ENCODE results near the gene INS.

The INS gene

DNA sequence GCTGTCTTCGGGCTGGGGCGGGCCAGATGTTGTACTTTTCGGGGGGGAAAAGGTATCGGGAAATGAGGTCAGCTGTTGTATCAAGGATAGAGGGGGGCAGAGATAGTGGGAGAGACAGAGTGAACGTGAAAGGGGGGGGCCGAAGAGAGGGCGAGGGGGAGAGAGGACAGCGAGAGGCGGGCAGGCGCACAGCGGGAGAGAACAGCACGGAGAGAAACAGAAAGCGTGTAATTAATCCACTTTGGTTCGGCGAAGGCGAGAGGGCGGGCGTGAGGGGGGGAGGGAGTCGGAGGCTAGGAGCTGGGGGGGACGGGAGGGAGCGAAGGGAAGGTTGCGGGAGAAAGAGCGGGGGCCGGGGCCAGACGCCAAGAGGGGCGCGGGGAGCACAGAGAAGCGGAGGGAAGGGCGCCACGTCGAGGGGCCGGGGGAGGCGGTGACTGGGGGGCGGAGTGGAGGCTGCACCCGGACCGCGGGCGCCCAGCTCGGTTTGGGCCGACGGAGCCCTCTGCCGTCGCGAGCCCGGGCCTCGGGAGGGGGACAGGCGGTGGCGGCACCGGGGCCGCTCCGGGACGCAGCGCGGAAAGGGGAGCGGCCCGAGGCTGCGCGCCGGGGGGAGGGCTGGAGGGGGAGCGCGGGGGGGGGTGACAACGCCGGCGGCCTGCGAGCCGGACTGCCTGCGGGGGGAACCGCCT is 22.4 kb downstream of the INS start:
- ATAC-seq (no peak), DNase-seq (ENCODE audit: low spot score in 2 of 2) (no peak)
- peak overlapping the region; percentile 69 for H3K4me3 Mint-ChIP-seq
- H3K4me1 Mint-ChIP-seq, result peaks cover 39% of the 10 kb centered on the region
- peaks cover 38% of the 10 kb centered on the region for H3K36me3 Mint-ChIP-seq
- H3K27ac Mint-ChIP-seq, result peak overlapping the region; percentile 48
- no peaks in the 10 kb centered on the region for H3K9me3 Mint-ChIP-seq

DNA sequence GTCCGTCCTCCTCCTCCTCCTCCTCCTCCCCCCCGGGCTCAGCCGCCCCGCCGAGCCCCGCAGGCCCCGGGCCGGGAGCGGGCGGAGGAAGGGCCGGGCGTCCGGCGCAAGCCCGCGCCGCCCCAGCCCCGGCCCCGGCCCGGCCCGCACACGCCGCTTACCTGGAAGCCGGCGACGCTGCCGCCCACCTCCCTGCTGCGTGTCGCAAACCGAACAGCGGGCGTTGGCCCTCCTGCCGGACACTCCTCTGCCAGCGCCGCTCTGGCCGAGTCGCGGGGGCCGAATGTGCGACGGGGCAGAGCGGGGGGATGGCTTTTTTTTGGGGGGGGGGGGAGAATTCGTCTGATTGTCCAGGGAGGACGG is 23.0 kb downstream of the INS start:
- peak overlapping the region; percentile 69 for H3K4me3 Mint-ChIP-seq
- H3K27ac Mint-ChIP-seq, result peak overlapping the region; percentile 48
- DNase-seq (ENCODE audit: low spot score in 2 of 2), result no peak
- H3K9me3 Mint-ChIP-seq, result no peaks in the 10 kb centered on the region
- ATAC-seq, result no peak
- peaks cover 34% of the 10 kb centered on the region for H3K4me1 Mint-ChIP-seq
- peaks cover 44% of the 10 kb centered on the region for H3K36me3 Mint-ChIP-seq

DNA sequence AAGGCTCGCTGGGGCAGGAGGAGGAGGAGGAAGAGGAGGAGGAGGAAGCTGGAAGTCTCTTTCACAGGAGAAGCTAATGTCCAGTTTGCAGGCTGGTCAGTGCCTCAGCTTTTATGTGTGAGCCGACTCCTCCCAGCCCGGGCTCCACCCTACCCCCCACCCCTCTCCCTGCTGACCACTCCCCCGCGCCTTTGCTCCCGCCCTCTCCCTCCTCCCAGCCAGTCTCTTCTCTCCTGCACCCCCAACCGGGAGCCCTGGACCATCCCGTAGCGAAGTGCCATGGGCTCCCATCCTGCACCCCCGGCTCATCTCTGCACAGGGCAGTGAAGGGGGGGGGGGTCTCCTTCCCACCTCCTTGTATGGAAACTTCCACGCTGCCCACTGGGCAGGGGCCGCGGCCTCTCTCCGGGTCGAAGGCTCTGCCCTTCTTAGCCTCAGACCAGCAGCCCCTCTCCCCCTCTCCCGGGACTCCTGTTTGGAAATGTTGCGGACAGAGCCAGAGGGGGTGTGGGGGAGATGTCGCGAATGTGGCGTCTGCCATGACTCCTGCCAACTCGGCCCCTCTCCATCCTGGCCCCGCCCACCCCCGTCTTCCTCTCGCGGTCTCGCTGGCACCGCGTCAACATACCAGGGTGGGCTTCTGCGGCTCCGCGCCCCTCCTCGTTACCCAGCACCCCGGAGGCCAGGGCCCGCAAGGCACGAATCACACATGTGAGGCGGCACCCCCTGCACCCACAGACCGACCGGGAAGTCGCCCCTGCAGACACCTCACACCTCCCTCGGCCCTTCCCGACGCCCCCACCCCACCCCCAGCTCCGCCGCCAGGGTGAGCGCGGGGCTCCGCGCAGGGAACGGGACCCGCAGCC is 23.6 kb downstream of the INS start:
- ATAC-seq, result peak; percentile 7
- H3K36me3 Mint-ChIP-seq, result peaks cover 50% of the 10 kb centered on the region
- peaks cover 27% of the 10 kb centered on the region for H3K4me1 Mint-ChIP-seq
- no peak for DNase-seq (ENCODE audit: low spot score in 2 of 2)
- H3K9me3 Mint-ChIP-seq, result no peaks in the 10 kb centered on the region
- no peak overlapping the region for H3K27ac Mint-ChIP-seq
- peak overlapping the region; percentile 69 for H3K4me3 Mint-ChIP-seq

DNA sequence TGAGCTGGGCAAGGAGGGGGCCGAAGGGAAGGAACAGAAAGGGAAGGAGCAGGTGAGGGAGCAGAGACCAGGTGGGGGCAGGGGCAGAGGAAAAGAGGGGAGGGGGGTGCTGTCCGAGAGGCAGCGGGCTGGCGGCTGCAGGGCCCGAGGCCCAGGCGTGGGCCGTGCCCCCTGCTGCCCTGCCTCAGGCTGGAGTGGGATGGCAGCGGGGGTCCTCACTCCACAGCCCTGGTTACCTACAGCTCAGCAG is 24.1 kb downstream of the INS start:
- Mint-ChIP-seq H3K4me3 (peak overlapping the region; percentile 69), H3K36me3 (peaks cover 55% of the 10 kb centered on the region), H3K4me1 (peaks cover 25% of the 10 kb centered on the region), H3K9me3 (no peaks in the 10 kb centered on the region), H3K27ac (no peak overlapping the region)
- ATAC-seq (no peak), DNase-seq (ENCODE audit: low spot score in 2 of 2) (no peak)

DNA sequence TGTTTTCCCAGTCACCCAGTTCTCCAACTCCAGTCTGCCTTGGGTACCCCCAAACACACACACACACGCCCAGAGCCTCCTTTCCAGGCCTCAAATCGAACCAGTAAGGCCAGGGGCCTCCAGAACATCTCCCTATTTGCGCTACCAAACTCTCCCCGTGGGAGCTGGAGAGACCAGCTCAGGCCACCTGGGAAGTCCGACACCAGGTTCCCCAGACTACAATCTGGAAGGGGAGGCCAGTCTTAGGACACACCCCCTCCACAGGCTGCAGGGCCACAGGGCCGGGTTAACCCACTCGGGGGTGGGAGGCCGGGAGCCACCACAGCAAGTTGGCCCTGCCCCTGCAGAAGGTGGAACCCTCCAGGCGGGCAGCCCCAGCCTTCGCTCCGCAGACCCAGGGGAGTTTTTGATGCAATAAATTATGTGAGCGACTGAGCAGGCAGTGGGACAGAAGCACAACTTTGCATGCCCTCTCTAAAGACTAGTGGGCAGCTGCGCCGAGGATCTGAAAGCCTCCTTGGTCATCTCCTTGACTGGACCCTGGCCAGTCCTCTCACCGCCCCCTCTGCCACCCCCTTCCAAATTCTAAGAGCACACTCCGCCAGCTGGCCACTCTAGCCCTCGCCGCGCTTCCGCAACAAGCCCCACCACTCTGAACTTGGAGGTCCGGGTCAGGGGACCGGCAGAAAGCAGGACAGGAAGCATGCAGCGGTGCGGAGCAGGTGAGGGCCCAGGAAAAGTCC is 24.6 kb downstream of the INS start:
- H3K9me3 Mint-ChIP-seq, result no peaks in the 10 kb centered on the region
- no peak overlapping the region for H3K27ac Mint-ChIP-seq
- H3K4me1 Mint-ChIP-seq, result peaks cover 26% of the 10 kb centered on the region
- peaks cover 60% of the 10 kb centered on the region for H3K36me3 Mint-ChIP-seq
- no peak for ATAC-seq
- H3K4me3 Mint-ChIP-seq, result peak overlapping the region; percentile 69
- DNase-seq (ENCODE audit: low spot score in 2 of 2), result no peak

DNA sequence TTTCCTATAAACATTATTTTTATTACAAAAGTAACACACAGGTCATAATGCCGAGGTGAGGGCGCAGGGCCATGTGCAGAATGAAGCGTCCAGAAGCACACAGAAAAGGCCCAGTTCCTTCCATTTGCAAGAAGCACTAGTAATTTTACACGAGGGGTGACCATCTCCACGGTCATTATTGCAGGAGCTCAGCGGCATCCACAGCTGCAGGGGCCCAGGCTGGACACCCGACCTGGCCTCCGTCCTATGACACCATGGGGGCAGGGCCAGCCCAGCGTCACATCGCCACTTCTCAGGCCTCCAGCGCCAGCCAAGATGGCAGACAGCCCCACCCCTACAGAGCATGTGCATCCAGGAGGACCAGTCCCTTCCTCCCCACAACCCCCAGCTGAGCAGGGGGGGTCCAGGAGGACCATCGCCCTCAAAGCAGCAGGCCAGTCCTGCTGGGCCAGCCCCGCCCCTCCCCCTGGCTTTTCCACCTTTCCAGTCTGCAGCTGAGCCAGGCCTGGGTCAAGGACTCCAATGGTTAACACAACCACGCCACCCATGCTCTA is 25.3 kb downstream of the INS start:
- no peak overlapping the region for H3K27ac Mint-ChIP-seq
- no peaks in the 10 kb centered on the region for H3K9me3 Mint-ChIP-seq
- peak overlapping the region; percentile 69 for H3K4me3 Mint-ChIP-seq
- H3K4me1 Mint-ChIP-seq, result peaks cover 24% of the 10 kb centered on the region
- DNase-seq (ENCODE audit: low spot score in 2 of 2) (no peak), ATAC-seq (no peak)
- peaks cover 67% of the 10 kb centered on the region for H3K36me3 Mint-ChIP-seq

DNA sequence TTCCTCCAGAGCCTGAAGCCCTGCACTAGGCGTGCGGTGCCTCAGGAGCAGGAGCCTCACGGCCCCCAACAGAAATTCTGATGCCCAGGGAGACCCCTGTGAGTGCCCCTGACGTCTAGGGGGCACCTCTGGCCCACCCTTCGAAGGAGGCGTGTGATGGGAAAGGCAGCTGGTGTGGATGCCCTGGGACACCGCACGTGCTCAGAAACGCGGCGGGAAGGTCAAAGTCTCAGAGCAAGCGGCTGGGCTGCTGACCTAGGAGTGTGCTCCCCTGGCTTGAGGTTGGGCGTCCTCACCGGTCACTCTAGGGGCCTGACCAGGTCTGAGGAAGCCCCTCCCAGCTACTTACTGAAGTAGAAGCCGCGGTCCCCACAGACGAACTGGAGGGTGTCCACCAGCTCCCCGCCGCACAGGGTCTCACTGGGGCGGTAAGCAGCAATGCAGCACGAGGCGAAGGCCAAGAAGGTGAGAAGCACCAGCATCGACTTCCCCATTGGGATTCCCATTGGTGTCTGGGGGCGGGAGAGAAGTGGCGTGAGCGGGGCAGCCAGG is 25.9 kb downstream of the INS start:
- DNase-seq (ENCODE audit: low spot score in 2 of 2) (no peak), ATAC-seq (no peak)
- Mint-ChIP-seq H3K36me3 (peaks cover 68% of the 10 kb centered on the region), H3K27ac (no peak overlapping the region), H3K4me3 (no peak overlapping the region), H3K4me1 (peaks cover 24% of the 10 kb centered on the region), H3K9me3 (no peaks in the 10 kb centered on the region)

DNA sequence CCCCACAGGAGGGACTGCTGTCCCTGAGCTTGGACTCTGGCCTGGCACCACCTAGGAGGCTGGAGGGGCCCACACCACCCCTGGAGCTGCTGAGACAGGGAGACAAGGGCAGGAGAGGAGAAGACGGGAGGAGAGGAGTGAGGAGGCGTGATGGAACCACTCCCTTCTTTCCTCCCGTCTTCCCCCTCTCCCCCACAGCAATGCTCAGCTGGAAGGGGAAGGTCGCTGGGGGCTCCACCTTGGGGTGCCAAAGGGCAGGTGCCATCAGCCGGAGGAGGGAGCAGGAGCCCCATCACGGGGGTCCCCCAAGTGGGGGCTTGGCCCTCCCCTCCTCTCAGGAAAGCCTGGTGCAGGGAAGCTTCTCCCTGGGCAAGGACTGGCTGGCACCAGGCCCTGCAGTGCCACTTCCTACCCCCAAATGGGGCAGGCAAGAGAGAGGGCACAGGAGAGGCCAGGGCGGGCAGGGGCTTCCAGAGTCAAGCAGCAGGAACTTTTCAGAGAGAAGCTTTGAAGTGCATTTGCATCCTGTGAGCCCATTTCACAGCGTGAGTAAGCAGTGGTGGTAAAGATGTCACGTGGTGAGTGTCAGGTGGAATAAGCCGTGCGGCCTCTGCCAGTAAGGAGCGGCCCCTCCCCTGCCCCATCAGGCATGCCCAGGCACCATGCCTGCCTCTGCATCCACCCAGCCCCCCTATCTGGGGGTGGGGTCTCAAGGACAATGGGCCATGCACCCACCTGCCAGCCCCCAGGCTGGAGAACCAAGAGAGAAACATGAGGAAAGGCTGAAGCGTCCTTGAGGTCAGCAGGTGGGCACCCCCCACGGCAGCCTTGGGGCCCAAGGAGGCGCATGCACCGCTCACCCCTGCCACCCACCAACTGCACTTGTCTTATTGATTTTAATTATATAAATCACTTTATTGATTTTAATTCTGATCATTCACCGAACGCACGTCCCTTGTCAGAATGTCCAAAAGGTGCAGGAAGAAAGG is 26.7 kb downstream of the INS start:
- DNase-seq (ENCODE audit: low spot score in 2 of 2), result no peak
- H3K4me1 Mint-ChIP-seq, result peaks cover 24% of the 10 kb centered on the region

DNA sequence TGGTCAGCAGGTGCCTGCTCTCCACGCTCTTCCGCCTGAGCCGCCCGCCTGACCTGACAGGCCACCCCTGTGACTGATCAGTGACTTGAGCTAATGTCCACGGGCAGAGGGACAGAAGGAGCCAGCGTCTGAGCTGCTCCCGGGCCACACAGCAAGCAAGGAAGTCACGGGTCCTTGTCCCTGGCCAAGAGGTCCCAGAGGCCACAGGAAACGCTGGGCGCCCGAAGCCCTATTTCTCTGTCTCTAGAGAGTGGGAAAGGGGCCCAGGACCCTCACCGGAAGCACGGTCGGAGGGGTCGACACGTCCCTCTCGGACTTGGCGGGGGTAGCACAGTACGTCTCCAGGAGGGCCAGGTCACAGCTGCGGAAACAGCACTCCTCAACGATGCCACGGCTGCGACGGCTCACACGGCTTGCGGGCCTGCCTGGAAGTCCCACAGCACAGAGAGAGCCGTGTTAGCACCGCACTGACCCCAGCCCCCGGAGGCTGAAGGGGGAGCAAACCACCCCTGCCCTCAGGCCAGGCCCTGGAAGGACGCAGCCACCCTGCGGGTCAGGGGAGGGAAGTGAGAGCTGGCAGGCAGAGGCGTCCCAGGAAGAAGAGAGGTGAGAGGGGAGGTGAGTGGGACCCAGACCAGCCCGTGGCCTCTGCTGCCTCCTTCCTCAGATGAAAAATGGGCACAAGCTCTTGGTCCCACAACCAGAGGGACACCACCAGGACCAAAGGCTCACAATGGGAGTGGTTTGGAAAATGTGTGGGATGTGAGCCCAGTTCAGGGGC is 27.6 kb downstream of the INS start:
- Mint-ChIP-seq H3K27ac (peak overlapping the region; percentile 58), H3K9me3 (no peaks in the 10 kb centered on the region), H3K4me3 (no peak overlapping the region), H3K4me1 (peaks cover 24% of the 10 kb centered on the region), H3K36me3 (peaks cover 74% of the 10 kb centered on the region)
- no peak for ATAC-seq
- no peak for DNase-seq (ENCODE audit: low spot score in 2 of 2)

More for the DNA sequence above, 26.7 kb downstream of the INS start:
- no peak overlapping the region for H3K27ac Mint-ChIP-seq
- no peak for ATAC-seq
- no peak overlapping the region for H3K4me3 Mint-ChIP-seq
- H3K36me3 Mint-ChIP-seq, result peaks cover 69% of the 10 kb centered on the region
- H3K9me3 Mint-ChIP-seq, result no peaks in the 10 kb centered on the region

DNA sequence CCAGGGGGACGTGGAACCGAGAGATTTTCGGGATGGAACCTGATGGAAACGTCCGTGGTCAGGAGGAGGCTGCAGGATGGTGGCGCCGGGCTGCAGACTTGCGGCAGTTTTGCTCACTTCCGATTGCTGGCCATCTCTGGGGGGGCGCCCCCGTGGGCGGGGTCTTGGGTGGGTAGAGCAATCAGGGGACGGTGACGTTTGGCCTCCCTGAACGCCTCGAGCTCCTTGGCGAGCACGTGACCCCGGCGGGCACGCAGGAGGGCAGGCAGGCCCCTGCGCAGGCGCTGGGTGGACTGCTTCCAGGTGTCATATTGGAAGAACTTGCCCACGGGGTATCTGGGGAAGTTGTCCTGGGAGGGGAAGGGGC is 28.2 kb downstream of the INS start:
- DNase-seq (ENCODE audit: low spot score in 2 of 2) (no peak), ATAC-seq (no peak)
- Mint-ChIP-seq H3K4me1 (peaks cover 24% of the 10 kb centered on the region), H3K36me3 (peaks cover 74% of the 10 kb centered on the region), H3K4me3 (no peak overlapping the region), H3K9me3 (no peaks in the 10 kb centered on the region), H3K27ac (no peak overlapping the region)

DNA sequence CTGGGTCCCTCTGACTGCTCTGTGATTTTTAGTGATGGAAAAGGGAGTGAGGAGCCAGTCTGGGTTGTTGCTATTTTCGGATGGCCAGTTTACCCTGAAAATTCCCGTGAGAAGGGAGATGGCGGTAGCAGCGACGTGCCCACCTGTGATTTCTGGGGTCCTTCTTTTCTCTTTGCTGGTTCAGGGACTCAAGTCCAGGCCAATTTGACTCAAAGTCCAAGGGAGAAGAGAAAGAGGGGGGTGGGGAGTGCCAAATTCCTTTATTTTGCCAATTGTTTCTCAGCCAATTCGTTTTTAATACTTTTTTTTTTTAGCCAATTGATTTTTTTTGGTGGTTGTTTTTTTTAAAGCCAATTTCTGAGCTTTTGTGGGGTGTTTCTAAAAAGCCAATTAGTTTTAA is 28.8 kb downstream of the INS start:
- Mint-ChIP-seq H3K4me3 (no peak overlapping the region), H3K36me3 (peaks cover 70% of the 10 kb centered on the region), H3K4me1 (peaks cover 24% of the 10 kb centered on the region), H3K9me3 (no peaks in the 10 kb centered on the region), H3K27ac (peak overlapping the region; percentile 78)
- DNase-seq (ENCODE audit: low spot score in 2 of 2) (no peak), ATAC-seq (no peak)

DNA sequence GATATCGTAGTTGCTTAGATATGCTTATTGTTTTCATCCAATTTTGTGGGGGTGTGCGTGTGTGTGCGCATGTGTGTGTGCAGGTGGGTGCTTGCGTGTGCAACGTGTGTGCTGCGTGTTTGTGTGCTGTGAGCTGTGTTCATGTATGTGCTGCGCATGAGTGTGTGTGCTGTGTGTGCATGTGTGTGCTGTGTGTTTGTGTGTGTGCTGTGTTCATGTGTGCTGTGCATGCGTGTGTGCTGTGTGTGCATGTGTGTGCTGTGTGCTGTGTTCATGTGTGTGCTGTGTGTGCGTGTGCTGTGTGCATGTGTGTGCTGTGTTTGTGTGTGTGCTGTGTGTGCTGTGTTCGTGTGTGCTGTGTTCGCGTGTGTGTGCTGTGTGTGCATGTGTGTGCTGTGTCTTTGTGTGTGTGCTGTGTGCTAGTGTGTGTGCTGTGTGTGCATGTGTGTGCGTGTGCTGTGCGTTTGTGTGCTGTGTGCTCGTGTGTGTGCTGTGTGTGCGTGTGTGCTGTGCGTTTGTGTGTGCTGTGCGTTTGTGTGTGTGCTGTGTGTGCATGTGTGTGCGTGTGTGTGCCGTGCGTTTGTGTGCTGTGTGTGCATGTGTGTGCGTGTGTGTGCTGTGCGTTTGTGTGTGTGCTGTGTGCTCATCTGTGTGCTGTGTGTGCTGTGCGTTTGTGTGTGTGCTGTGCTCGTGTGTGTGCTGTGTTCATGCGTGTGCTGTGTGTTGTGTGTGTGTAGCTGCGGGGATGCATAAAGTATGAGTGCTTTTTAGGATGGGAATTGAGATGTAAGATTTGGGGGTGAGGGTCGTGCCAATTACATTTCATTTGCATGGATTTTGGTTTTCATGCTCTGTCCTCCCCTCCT is 29.4 kb downstream of the INS start:
- H3K4me3 Mint-ChIP-seq, result no peak overlapping the region

DNA sequence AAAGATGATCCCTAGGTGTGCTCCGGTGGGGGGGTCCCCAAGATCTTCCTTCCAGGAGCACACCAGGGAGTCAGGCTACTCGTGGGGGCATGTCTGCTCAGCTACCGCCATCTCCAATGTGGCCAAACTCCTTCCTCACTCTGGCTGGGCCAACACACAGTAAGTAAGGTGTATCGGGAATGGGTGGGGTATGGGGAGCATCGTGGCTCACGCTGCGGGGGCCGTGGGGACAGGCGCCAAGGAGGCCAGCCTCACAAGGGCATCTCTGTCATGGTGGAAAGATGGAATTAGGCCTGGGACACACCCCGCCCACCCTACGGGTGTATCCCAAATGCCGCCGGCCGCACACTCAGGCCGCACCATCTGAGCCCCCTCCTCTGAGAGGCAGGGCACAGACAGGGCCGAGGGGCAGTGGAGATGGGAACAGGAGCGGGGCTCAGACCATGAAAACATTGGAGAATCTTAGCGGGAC is 30.1 kb downstream of the INS start:
- DNase-seq (ENCODE audit: low spot score in 2 of 2) (no peak), ATAC-seq (no peak)
- Mint-ChIP-seq H3K27ac (peak overlapping the region; percentile 78), H3K4me1 (peaks cover 12% of the 10 kb centered on the region), H3K4me3 (no peak overlapping the region), H3K36me3 (peaks cover 57% of the 10 kb centered on the region), H3K9me3 (no peaks in the 10 kb centered on the region)

More for the DNA sequence above, 29.4 kb downstream of the INS start:
- peak overlapping the region; percentile 78 for H3K27ac Mint-ChIP-seq
- DNase-seq (ENCODE audit: low spot score in 2 of 2) (no peak), ATAC-seq (no peak)
- H3K4me1 Mint-ChIP-seq, result peaks cover 19% of the 10 kb centered on the region
- peaks cover 63% of the 10 kb centered on the region for H3K36me3 Mint-ChIP-seq
- no peaks in the 10 kb centered on the region for H3K9me3 Mint-ChIP-seq
